ENCODE measurements around the gene GNL3. TPM values are rescaled to one million over a fixed set of nuclear protein-coding genes. Genes with fewer than 3 reads are reported as not detected.

The GNL3 gene
- total and polyA plus RNA-seq, 2 donors (not counting 3 experiments of a cell fraction or from before 2014, with no cell fraction given): 27.8 to 109 TPM

- no peak overlapping the region for H3K9ac ChIP-seq (replicated peaks; ENCODE audit: extremely low read depth, insufficient read depth, low read length)
- FAIRE-seq: no peak
- no peak overlapping the region for H3K4me2 ChIP-seq (ENCODE audit: insufficient read depth, low read length)
- TF ChIP-seq, protein P1, sequence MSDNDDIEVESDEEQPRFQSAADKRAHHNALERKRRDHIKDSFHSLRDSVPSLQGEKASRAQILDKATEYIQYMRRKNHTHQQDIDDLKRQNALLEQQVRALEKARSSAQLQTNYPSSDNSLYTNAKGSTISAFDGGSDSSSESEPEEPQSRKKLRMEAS (IDR thresholded peaks at IDR 0.05; ENCODE audit: insufficient read depth, insufficient read length): no peak
- TF ChIP-seq POLR2A (IDR thresholded peaks at IDR 0.05; ENCODE audit: low read depth, low read length) (no peak), POLR2AphosphoS5 (IDR thresholded peaks at IDR 0.05; ENCODE audit: insufficient read depth, low read depth, low read length) (no peak), GATA2 (IDR thresholded peaks at IDR 0.05; ENCODE audit: insufficient read depth, insufficient read length, low read depth, low read length) (no peak), JUN (IDR thresholded peaks at IDR 0.05; ENCODE audit: borderline replicate concordance, insufficient read depth, insufficient read length, low read depth) (no peak), MYC (IDR thresholded peaks at IDR 0.05; ENCODE audit: low read depth, low read length) (no peak), EZH2 (IDR thresholded peaks at IDR 0.05; ENCODE audit: borderline replicate concordance, low read depth, low read length, severe bottlenecking) (no peak), FOS (IDR thresholded peaks at IDR 0.05; ENCODE audit: borderline replicate concordance, insufficient read depth, low read length) (no peak), CTCF (IDR thresholded peaks at IDR 0.05; ENCODE audit: extremely low read depth in 1 of 2, insufficient read depth in 1 of 2, low read depth in 1 of 2, low read length in 2 of 2) (no peak)
- BruUV-seq (replicated peaks): no TSS peak
- DNase-seq (ENCODE audit: low read depth, low spot score): no peak
- ChIA-PET CTCF (interaction anchor here (0.9 to 1.2 kb wide), 2 partner anchors 9 to 24 kb away, joined by 3 to 4 read pairs; no protein-coding TSS in a partner anchor), POLR2A (no interaction called here)
- dilution Hi-C loops (cut with MboI; ENCODE audit: extremely low pct_ligation_motif_present, low sequenced_read_pairs) (no loop called here), intact Hi-C loops (cut with micrococcal nuclease) (no loop called here)
- H2AFZ ChIP-seq (ENCODE audit: low read depth, low read length): no peak overlapping the region
- H3K27ac ChIP-seq (ENCODE audit: insufficient read depth, low read depth, low read length): no peak overlapping the region
- no peaks in the 10 kb centered on the region for H3K79me2 ChIP-seq (ENCODE audit: control insufficient read depth, insufficient read depth, low read length)
- H3K9me3 ChIP-seq (replicated peaks; ENCODE audit: control insufficient read depth, insufficient read depth, low read length): no peaks in the 10 kb centered on the region
- H3K36me3 ChIP-seq (ENCODE audit: control insufficient read depth in 2 of 2, extremely low read depth in 1 of 2, insufficient read depth in 2 of 2, low read length in 2 of 2): peaks cover 24 to 27% of the 10 kb centered on the region in 2 experiments
- no peaks in the 10 kb centered on the region for H3K9me1 ChIP-seq (replicated peaks; ENCODE audit: control insufficient read depth, extremely low read depth, insufficient read depth, low read length)
- H3K4me3 ChIP-seq (replicated peaks in 1 of 3; ENCODE audit: insufficient read depth in 1 of 3, low read depth in 1 of 3, low read length in 3 of 3): no peak overlapping the region
- H4K20me1 ChIP-seq (replicated peaks; ENCODE audit: control insufficient read depth, extremely low read depth, insufficient read depth, low read length): no peaks in the 10 kb centered on the region
- no peaks in the 10 kb centered on the region for H3K4me1 ChIP-seq (ENCODE audit: control insufficient read depth, extremely low read depth, insufficient read depth, low read length)
- no peaks in the 10 kb centered on the region for H3K27me3 ChIP-seq (ENCODE audit: control insufficient read depth in 2 of 2, insufficient read depth in 2 of 2, low read length in 2 of 2)
Measured at GRCh38 chr3:52655895-52656294, 29.9 kb upstream of the GNL3 start.

All from endothelial cell of umbilical vein (primary cell).